ENCODE data around the gene SMCR8.
A peak's percentile ranks its signal among the peaks of the same experiment; 100 is the strongest.
"Not testable (repeated sequence)": the region's sequence is repeated elsewhere in the genome, so short reads cannot be mapped to it uniquely, and the experiment has no call there.

The SMCR8 gene

DNA sequence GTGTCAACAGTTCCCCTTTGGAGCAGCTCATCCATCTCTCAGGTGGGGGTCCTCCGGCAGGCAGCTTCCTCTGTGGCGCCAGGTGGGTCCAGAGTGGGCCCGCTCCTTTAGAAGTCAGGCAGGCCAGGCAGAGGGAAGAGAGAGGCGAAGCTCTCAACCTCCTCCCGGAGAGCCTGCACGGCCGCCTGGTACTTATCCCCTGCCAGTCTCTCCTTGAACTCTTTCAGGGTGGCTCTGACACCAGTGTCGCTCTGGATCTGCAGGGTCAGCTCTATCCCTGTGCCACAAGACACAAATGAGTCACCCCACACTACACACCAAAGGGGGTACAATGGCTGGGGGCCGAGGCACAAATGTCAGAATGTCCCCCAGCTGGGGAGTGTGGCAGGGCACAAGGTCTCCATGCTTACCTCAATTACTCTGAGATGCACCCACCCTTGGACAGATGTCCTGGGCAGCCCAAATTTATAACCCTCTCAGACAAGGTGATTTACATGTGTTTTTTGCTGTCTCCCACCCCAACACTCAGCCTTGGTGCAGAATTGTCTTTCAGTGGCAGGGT lies 13.6 kb downstream of the SMCR8 start:
- TF ChIP-seq, protein P1, sequence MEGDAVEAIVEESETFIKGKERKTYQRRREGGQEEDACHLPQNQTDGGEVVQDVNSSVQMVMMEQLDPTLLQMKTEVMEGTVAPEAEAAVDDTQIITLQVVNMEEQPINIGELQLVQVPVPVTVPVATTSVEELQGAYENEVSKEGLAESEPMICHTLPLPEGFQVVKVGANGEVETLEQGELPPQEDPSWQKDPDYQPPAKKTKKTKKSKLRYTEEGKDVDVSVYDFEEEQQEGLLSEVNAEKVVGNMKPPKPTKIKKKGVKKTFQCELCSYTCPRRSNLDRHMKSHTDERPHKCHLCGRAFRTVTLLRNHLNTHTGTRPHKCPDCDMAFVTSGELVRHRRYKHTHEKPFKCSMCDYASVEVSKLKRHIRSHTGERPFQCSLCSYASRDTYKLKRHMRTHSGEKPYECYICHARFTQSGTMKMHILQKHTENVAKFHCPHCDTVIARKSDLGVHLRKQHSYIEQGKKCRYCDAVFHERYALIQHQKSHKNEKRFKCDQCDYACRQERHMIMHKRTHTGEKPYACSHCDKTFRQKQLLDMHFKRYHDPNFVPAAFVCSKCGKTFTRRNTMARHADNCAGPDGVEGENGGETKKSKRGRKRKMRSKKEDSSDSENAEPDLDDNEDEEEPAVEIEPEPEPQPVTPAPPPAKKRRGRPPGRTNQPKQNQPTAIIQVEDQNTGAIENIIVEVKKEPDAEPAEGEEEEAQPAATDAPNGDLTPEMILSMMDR (conservative IDR thresholded peaks at IDR 0.05; ENCODE audit: control insufficient read depth, insufficient read depth, low read depth, low read length) = no peak
- DNase-seq (ENCODE audit: low read depth) = no peak
- H3K4me3 ChIP-seq (ENCODE audit: control insufficient read depth, low read depth, low read length) = no peak overlapping the region

DNA sequence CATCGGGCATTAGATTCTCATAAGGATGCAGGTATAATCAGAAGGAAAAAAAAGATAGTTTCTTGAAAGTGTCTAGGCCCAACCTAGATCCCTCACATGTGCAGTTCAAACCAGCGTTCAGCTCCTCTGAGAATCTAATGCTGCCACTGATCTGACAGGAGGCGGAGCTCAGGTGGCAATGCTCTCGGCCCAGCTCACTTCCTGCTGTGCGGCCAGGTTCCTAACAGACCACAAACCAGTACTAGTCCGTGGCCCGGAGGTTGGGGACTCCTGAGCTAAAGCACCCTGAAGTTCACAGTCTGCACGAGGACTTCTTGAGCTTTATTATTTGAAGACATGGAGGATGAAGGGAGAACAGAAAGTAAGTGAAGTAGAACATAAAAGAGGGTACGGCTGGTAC lies 16.8 kb downstream of the SMCR8 start:
- no peak for DNase-seq (ENCODE audit: low read depth)
- TF ChIP-seq, protein P1 (conservative IDR thresholded peaks at IDR 0.05; ENCODE audit: control insufficient read depth, insufficient read depth, low read depth, low read length) = no peak
- no peak overlapping the region for H3K4me3 ChIP-seq (ENCODE audit: control insufficient read depth, low read depth, low read length)

DNA sequence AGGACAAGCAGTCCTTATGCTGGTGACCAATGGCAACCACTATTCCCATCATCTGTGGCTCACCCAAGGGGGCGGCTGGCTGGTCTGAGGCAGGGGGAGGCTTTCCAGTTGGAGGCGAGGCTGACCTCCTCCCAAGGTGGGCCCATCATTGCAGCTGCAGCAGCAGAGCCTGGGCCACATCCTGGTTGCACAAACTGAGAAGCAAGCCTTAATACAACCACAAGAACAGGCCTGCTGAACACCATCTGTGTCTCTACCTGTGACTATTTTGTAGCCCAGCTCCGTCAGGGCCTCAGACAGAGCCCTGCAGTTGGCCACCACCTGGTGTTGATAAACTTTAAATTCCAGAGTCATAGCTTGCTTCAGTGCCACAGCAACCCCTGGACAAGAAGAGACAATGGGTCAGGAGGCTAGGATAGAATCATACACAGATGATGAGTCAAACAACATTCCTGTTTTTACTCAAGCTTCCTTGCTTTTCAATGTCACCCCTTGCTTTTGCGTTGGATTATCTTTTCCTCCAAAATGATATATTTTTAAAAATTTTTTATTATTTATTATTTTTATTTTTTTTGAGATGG lies 17.9 kb downstream of the SMCR8 start:
- TF ChIP-seq, protein P1 (conservative IDR thresholded peaks at IDR 0.05; ENCODE audit: control insufficient read depth, insufficient read depth, low read depth, low read length) = no peak
- H3K4me3 ChIP-seq (ENCODE audit: control insufficient read depth, low read depth, low read length) = no peak overlapping the region
- DNase-seq (ENCODE audit: low read depth) = peak; percentile 38

DNA sequence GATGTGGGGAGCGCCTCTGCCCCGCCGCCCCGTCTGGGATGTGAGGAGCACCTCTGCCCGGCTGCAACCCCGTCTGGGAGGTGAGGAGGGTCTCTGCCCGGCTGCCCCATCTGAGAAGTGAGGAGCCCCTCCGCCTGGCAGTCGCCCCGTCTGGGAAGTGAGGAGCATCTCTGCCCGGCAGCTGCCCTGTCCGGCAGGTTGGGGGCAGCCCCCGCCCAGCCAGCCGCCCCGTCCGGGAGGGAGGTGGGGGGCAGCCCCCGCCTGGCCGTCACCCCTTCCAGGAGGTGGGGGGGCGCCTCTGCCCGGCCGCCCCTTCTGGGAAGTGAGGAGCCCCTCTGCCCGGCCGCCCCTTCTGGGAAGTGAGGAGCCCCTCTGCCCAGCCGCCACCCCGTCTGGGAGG lies 23.1 kb downstream of the SMCR8 start:
- not testable (repeated sequence) for H3K4me3 ChIP-seq (ENCODE audit: control insufficient read depth, low read depth, low read length); DNase-seq (ENCODE audit: low read depth)

DNA sequence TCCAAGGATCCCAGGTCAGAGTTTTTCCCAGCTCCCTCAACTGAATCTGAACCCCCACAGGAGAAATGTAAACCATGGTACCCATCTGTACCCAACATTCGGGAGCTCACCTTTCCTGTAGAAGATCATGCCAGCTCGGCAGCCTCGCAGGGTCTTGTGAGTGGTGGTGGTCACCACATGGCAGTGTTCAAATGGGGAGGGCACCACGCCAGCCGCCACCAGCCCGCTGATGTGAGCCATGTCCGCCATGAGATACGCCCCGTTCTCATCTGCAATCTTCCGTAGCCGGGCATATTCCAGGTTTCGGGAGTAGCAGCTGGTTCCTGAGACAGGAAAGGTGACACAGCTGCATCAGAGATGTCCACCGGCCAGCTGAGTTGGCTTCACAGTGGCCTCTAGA lies 24.8 kb downstream of the SMCR8 start:
- TF ChIP-seq, protein P1 (conservative IDR thresholded peaks at IDR 0.05; ENCODE audit: control insufficient read depth, insufficient read depth, low read depth, low read length) = no peak
- H3K4me3 ChIP-seq (ENCODE audit: control insufficient read depth, low read depth, low read length) = no peak overlapping the region
- DNase-seq (ENCODE audit: low read depth) = no peak

DNA sequence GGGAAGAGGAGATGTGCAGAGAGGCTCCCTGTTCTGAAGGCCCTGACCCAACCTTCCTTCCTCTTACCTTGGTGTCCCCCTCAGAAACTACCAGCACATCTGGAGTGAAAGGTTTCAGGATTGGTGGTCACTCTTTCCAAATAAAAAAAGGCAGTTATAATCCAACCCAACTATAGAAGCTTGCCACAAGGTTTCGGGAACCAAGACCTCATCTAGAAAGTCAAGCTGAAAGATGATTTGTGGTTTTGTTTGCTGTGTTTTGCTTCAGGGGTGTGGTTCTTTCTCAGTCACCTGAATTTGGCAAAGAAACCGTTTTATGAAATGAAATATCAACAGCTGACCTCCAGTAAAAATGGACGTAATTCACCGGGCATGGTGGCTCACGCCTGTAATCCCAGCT lies 28.9 kb downstream of the SMCR8 start:
- TF ChIP-seq, protein P1 (conservative IDR thresholded peaks at IDR 0.05; ENCODE audit: control insufficient read depth, insufficient read depth, low read depth, low read length) = no peak
- no peak for DNase-seq (ENCODE audit: low read depth)
- H3K4me3 ChIP-seq (ENCODE audit: control insufficient read depth, low read depth, low read length) = no peak overlapping the region

DNA sequence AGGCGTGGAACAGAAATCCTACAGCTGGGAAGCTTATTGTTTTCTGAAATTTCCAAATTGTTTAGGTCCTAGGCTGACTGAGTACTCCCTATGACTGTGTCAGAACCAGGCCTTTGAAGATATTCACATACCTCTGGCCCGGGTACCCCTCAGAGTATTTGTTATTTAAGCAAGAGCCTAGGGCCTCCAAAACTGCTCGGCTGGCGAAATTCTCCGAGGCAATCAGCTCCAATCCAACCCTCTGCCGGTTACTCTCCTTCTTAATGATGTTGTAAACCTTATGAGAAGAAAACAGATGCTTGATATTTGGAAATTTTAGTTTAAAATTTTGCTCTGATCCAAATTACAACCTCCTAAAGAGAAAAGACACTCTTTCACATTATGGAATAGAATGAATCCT lies 38.4 kb downstream of the SMCR8 start:
- TF ChIP-seq, protein P1 (conservative IDR thresholded peaks at IDR 0.05; ENCODE audit: control insufficient read depth, insufficient read depth, low read depth, low read length) = no peak
- DNase-seq (ENCODE audit: low read depth) = no peak
- H3K4me3 ChIP-seq (ENCODE audit: control insufficient read depth, low read depth, low read length) = no peak overlapping the region

Measured in fibroblast of mammary gland (primary cell).